ENCODE data around the gene BICDL2.

- TF ChIP-seq CTCF (IDR thresholded peaks at IDR 0.05) (no peak), ZFX (IDR thresholded peaks at IDR 0.05; ENCODE audit: borderline replicate concordance) (no peak)
These were observed 29.1 kb upstream of the BICDL2 start for GRCh38 chr16:3065742-3066439.

Measured in 22Rv1 (cell line).